ENCODE measurements around the gene TARS1.
A peak's percentile ranks its signal among the peaks of the same experiment; 100 is the strongest.

The TARS1 gene

DNA sequence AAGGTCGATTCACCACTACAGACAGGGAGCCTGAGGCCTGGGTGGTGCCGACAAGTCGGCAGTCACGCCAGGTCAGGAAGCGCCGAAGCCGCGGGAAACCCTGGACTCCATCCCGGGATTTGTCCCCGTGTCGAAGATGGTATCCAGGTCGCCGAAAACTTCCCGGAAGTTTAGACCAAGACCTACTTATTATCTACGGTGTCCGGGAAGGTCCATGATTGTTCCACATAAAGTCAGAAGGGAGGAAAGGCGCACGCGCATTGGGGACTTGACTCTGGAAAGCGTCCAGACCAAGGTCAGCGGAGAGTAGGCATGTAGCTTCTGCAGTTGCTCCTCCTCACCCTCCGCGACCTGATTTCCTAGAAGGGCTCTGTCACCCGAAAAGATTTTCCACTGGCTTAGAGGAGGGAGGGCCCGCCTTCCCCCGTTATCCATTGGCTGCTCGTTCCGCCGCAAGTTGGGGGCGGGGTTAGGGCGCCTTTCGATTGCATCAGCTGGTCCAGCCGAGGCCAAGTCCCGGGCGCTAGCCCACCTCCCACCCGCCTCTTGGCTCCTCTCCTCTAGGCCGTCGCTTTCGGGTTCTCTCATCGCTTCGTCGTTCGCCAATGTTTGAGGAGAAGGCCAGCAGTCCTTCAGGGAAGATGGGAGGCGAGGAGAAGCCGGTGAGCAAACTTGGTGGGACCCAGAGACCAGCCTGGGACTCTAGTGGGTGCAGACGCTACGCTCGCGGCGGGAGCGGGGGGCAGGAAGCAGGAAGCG, at the start of gene TARS1:
TSS of gene TARS1 (plus strand) at position 484 of the 759 bp plus-strand sequence. CDS start at position 606, 122 bp downstream.
- POLR2A ChIA-PET = interaction anchor here (0.6 to 1.9 kb wide), 7 partner anchors 13 to 1362 kb away, joined by 3 to 8 read pairs (median 4); partner anchors contain the start of gene AMACR
- Histone ChIP-seq H3K4me1 (ENCODE audit: control insufficient read depth, insufficient read depth, low read length) (peaks cover 5% of the 10 kb centered on the region), H3K36me3 (ENCODE audit: control insufficient read depth in 2 of 2, insufficient read depth in 1 of 2, low read length in 2 of 2) (peaks cover 13 to 17% of the 10 kb centered on the region in 2 experiments), H3K27ac (ENCODE audit: extremely low read depth, low read depth, low read length) (peak within 1 kb of the TSS; percentile 96), H3K9me3 (ENCODE audit: control insufficient read depth, insufficient read depth, low read depth, low read length) (no peaks in the 10 kb centered on the region), H3K4me3 (ENCODE audit: low read depth, low read length) (peak within 1 kb of the TSS; percentile 73)
- CTCF ChIA-PET = interaction anchor here (0.7 to 1.6 kb wide), 3 partner anchors 529 to 564 kb away, joined by 4 to 8 read pairs (median 5); no protein-coding TSS in a partner anchor
- TF ChIP-seq ZFHX2 (tag by site-specific recombination; conservative IDR thresholded peaks at IDR 0.05) = peak; percentile 91
- TF ChIP-seq, protein P1, sequence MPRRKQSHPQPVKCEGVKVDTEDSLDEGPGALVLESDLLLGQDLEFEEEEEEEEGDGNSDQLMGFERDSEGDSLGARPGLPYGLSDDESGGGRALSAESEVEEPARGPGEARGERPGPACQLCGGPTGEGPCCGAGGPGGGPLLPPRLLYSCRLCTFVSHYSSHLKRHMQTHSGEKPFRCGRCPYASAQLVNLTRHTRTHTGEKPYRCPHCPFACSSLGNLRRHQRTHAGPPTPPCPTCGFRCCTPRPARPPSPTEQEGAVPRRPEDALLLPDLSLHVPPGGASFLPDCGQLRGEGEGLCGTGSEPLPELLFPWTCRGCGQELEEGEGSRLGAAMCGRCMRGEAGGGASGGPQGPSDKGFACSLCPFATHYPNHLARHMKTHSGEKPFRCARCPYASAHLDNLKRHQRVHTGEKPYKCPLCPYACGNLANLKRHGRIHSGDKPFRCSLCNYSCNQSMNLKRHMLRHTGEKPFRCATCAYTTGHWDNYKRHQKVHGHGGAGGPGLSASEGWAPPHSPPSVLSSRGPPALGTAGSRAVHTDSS (tag by site-specific recombination; IDR thresholded peaks at IDR 0.05) = no peak
- TF ChIP-seq ZNF138 (tag by site-specific recombination; IDR thresholded peaks at IDR 0.05; ENCODE audit: borderline replicate concordance) = no peak
- peak; percentile 38; the same call in 1 of the 2 replicates for TF ChIP-seq ZNF2 (tag by site-specific recombination; IDR thresholded peaks at IDR 0.05)
- TF ChIP-seq TCF7L2 (IDR thresholded peaks at IDR 0.05; ENCODE audit: borderline replicate concordance, low read depth, low read length) = no peak
- no peak for TF ChIP-seq ZFP3 (tag by site-specific recombination; IDR thresholded peaks at IDR 0.05; ENCODE audit: low read depth)
- TF ChIP-seq, protein P2, sequence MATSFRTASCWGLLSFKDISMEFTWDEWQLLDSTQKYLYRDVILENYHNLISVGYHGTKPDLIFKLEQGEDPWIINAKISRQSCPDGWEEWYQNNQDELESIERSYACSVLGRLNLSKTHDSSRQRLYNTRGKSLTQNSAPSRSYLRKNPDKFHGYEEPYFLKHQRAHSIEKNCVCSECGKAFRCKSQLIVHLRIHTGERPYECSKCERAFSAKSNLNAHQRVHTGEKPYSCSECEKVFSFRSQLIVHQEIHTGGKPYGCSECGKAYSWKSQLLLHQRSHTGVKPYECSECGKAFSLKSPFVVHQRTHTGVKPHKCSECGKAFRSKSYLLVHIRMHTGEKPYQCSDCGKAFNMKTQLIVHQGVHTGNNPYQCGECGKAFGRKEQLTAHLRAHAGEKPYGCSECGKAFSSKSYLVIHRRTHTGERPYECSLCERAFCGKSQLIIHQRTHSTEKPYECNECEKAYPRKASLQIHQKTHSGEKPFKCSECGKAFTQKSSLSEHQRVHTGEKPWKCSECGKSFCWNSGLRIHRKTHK (tag by site-specific recombination; IDR thresholded peaks at IDR 0.05) = no peak
- TF ChIP-seq ZNF214 (tag by site-specific recombination; IDR thresholded peaks at IDR 0.05; ENCODE audit: borderline replicate concordance) = no peak
- TF ChIP-seq ZNF292 (tag by site-specific recombination; IDR thresholded peaks at IDR 0.05; ENCODE audit: borderline replicate concordance, low read depth) = no peak
- no peak for TF ChIP-seq ZNF133 (tag by site-specific recombination; IDR thresholded peaks at IDR 0.05)
- no peak for TF ChIP-seq ZNF830 (tag by site-specific recombination; IDR thresholded peaks at IDR 0.05; ENCODE audit: low read depth)
- peak; percentile 89 for TF ChIP-seq KLF10 (tag by site-specific recombination; IDR thresholded peaks at IDR 0.05)
- no peak for TF ChIP-seq ZNF146 (tag by site-specific recombination; IDR thresholded peaks at IDR 0.05)
- TF ChIP-seq ZNF629 (tag by site-specific recombination; IDR thresholded peaks at IDR 0.05) = peak; percentile 68; the same call in 1 of the 2 replicates
- TF ChIP-seq GLIS1 (tag by site-specific recombination; IDR thresholded peaks at IDR 0.05) = peak; percentile 76
- TF ChIP-seq ZNF777 (tag by site-specific recombination; IDR thresholded peaks at IDR 0.05; ENCODE audit: borderline replicate concordance) = no peak
- no peak for TF ChIP-seq ZNF16 (tag by site-specific recombination; IDR thresholded peaks at IDR 0.05; ENCODE audit: low read depth)
- TF ChIP-seq, protein P3, sequence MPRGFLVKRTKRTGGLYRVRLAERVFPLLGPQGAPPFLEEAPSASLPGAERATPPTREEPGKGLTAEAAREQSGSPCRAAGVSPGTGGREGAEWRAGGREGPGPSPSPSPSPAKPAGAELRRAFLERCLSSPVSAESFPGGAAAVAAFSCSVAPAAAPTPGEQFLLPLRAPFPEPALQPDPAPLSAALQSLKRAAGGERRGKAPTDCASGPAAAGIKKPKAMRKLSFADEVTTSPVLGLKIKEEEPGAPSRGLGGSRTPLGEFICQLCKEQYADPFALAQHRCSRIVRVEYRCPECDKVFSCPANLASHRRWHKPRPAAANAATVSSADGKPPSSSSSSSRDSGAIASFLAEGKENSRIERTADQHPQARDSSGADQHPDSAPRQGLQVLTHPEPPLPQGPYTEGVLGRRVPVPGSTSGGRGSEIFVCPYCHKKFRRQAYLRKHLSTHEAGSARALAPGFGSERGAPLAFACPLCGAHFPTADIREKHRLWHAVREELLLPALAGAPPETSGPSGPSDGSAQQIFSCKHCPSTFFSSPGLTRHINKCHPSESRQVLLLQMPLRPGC (tag by site-specific recombination; IDR thresholded peaks at IDR 0.05) = no peak; the same call in 1 of the 2 replicates
- TF ChIP-seq ZNF514 (tag by site-specific recombination; IDR thresholded peaks at IDR 0.05) = no peak
- TF ChIP-seq ZNF654 (tag by site-specific recombination; IDR thresholded peaks at IDR 0.05; ENCODE audit: low read depth) = no peak
- TF ChIP-seq, protein P4, sequence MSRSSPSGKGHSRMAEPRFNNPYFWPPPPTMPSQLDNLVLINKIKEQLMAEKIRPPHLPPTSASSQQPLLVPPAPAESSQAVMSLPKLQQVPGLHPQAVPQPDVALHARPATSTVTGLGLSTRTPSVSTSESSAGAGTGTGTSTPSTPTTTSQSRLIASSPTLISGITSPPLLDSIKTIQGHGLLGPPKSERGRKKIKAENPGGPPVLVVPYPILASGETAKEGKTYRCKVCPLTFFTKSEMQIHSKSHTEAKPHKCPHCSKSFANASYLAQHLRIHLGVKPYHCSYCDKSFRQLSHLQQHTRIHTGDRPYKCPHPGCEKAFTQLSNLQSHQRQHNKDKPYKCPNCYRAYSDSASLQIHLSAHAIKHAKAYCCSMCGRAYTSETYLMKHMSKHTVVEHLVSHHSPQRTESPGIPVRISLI (tag by site-specific recombination; IDR thresholded peaks at IDR 0.05) = no peak
- no peak for TF ChIP-seq ZNF785 (tag by site-specific recombination; IDR thresholded peaks at IDR 0.05)
- TF ChIP-seq, protein P5, sequence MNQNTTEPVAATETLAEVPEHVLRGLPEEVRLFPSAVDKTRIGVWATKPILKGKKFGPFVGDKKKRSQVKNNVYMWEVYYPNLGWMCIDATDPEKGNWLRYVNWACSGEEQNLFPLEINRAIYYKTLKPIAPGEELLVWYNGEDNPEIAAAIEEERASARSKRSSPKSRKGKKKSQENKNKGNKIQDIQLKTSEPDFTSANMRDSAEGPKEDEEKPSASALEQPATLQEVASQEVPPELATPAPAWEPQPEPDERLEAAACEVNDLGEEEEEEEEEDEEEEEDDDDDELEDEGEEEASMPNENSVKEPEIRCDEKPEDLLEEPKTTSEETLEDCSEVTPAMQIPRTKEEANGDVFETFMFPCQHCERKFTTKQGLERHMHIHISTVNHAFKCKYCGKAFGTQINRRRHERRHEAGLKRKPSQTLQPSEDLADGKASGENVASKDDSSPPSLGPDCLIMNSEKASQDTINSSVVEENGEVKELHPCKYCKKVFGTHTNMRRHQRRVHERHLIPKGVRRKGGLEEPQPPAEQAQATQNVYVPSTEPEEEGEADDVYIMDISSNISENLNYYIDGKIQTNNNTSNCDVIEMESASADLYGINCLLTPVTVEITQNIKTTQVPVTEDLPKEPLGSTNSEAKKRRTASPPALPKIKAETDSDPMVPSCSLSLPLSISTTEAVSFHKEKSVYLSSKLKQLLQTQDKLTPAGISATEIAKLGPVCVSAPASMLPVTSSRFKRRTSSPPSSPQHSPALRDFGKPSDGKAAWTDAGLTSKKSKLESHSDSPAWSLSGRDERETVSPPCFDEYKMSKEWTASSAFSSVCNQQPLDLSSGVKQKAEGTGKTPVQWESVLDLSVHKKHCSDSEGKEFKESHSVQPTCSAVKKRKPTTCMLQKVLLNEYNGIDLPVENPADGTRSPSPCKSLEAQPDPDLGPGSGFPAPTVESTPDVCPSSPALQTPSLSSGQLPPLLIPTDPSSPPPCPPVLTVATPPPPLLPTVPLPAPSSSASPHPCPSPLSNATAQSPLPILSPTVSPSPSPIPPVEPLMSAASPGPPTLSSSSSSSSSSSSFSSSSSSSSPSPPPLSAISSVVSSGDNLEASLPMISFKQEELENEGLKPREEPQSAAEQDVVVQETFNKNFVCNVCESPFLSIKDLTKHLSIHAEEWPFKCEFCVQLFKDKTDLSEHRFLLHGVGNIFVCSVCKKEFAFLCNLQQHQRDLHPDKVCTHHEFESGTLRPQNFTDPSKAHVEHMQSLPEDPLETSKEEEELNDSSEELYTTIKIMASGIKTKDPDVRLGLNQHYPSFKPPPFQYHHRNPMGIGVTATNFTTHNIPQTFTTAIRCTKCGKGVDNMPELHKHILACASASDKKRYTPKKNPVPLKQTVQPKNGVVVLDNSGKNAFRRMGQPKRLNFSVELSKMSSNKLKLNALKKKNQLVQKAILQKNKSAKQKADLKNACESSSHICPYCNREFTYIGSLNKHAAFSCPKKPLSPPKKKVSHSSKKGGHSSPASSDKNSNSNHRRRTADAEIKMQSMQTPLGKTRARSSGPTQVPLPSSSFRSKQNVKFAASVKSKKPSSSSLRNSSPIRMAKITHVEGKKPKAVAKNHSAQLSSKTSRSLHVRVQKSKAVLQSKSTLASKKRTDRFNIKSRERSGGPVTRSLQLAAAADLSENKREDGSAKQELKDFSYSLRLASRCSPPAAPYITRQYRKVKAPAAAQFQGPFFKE (tag by site-specific recombination; IDR thresholded peaks at IDR 0.05; ENCODE audit: borderline replicate concordance) = no peak
- TF ChIP-seq ZNF791 (tag by site-specific recombination; IDR thresholded peaks at IDR 0.05) = no peak
